HepG2 (cell line): ENCODE measurements around the gene TXLNA. TPM values are rescaled to one million over a fixed set of nuclear protein-coding genes. Genes with fewer than 3 reads are reported as not detected.

Source experiments
- ADNP ChIP-seq: sonication (generic); formaldehyde crosslinking; IDR thresholded peaks from 2 replicates; pipeline ENCODE4 v1.4.0; 2020; ENCODE audit warnings: missing genetic modification reagents
- AHR ChIP-seq: IDR thresholded peaks from 2 replicates; pipeline ENCODE4 v1.6.1; 2018; ENCODE audit warnings: missing genetic modification reagents, missing compliant biosample characterization
- CBX5 ChIP-seq: sonication (generic); formaldehyde crosslinking; IDR thresholded peaks from 2 replicates; pipeline ENCODE4 v1.4.0; 2020; ENCODE audit warnings: missing genetic modification reagents, borderline replicate concordance
- GABPB1 ChIP-seq: IDR thresholded peaks from 2 replicates; pipeline ENCODE4 v1.6.1; 2016; ENCODE audit warnings: mild to moderate bottlenecking, missing genetic modification reagents, moderate library complexity, missing compliant biosample characterization
- GATAD1 ChIP-seq: IDR thresholded peaks from 2 replicates; pipeline ENCODE4 v1.6.1; 2016; ENCODE audit warnings: missing genetic modification reagents, missing compliant biosample characterization
- IKZF1 ChIP-seq: fragments of 450-650 bp; IDR thresholded peaks from 2 replicates; pipeline ENCODE4 v1.7.1; 2016
- MAFF ChIP-seq: IDR thresholded peaks from 2 replicates; pipeline ENCODE4 v1.6.1; 2011; ENCODE audit warnings: low read depth, low read length, improper control_type of control experiment
- MBD4 ChIP-seq: IDR thresholded peaks from 2 replicates; pipeline ENCODE4 v1.6.1; 2012; ENCODE audit warnings: low read length, inconsistent platforms, borderline replicate concordance
- PHF8 ChIP-seq: sonication (generic); formaldehyde crosslinking; IDR thresholded peaks from 2 replicates; pipeline ENCODE4 v1.5.0; 2020; ENCODE audit warnings: missing genetic modification reagents
- RBFOX2 ChIP-seq: fragments of 200-400 bp; formaldehyde crosslinking; IDR thresholded peaks from 2 replicates; pipeline ENCODE4 v1.6.1; 2017; ENCODE audit warnings: low read depth, mild to moderate bottlenecking, low read length
- SIX4 ChIP-seq: sonication (generic); formaldehyde crosslinking; IDR thresholded peaks from 2 replicates; pipeline ENCODE4 v1.4.0; 2020; ENCODE audit warnings: missing genetic modification reagents
- TSC22D2 ChIP-seq: sonication (generic); formaldehyde crosslinking; IDR thresholded peaks from 2 replicates; pipeline ENCODE4 v1.5.1; 2020; ENCODE audit warnings: missing genetic modification reagents, mild to moderate bottlenecking, borderline replicate concordance
- YEATS4 ChIP-seq: sonication (generic); formaldehyde crosslinking; IDR thresholded peaks from 2 replicates; pipeline ENCODE4 v1.4.0; 2020; ENCODE audit warnings: missing genetic modification reagents, borderline replicate concordance
- ZKSCAN1 ChIP-seq: fragments of 150-350 bp; IDR thresholded peaks from 2 replicates; pipeline ENCODE4 v1.6.1; 2014; ENCODE audit warnings: low read length
- ZNF337 ChIP-seq: sonication (generic); formaldehyde crosslinking; IDR thresholded peaks from 2 replicates; pipeline ENCODE4 v1.5.1; 2020; ENCODE audit warnings: missing genetic modification reagents, low read depth, mild to moderate bottlenecking, borderline replicate concordance
- ZNF605 ChIP-seq: sonication (generic); formaldehyde crosslinking; IDR thresholded peaks from 2 replicates; pipeline ENCODE4 v1.8.0; 2022; ENCODE audit warnings: mild to moderate bottlenecking, missing genetic modification reagents
- ZSCAN20 ChIP-seq: sonication (generic); formaldehyde crosslinking; IDR thresholded peaks from 2 replicates; pipeline ENCODE4 v1.4.0; 2020; ENCODE audit warnings: missing genetic modification reagents, mild to moderate bottlenecking, borderline replicate concordance
- polyA plus RNA-seq, 8 experiments: library from polyadenylated mRNA; depleted of rRNA in 3 of 8; stranded (reverse) in 7 of 8; unstranded in 1 of 8; fragments of >200 nt; fragmentation: Illumina TruSeq in 4 of 8; extraction: Trizol in 4 of 8; gene quantifications; 2 replicates each; pipeline versions ENCODE4 v1.2.1 to v1.2.3, GENCODE V29; 2011 to 2016; ENCODE audit warnings: low read depth in 4 of 8, missing spikeins in 1 of 8, mixed read lengths in 1 of 8; ENCODE audit not compliant: insufficient read depth in 1 of 8
- total RNA-seq, 5 experiments: library from RNA; depleted of rRNA; stranded (reverse); fragments of >200 nt; fragmentation: Illumina TruSeq; extraction: Trizol; gene quantifications; 2 replicates each; pipeline ENCODE4 v1.2.3, GENCODE V29; 2016; ENCODE audit warnings: low read depth in 1 of 5
- TF ChIP-seq, protein P1 (sequence below): sonication (generic); formaldehyde crosslinking; IDR thresholded peaks from 2 replicates; pipeline ENCODE4 v1.4.0; 2020; ENCODE audit warnings: mild to moderate bottlenecking, missing genetic modification reagents
- TF ChIP-seq, protein P2 (sequence below): sonication (generic); formaldehyde crosslinking; IDR thresholded peaks from 2 replicates; pipeline ENCODE4 v1.4.0; 2020; ENCODE audit warnings: mild to moderate bottlenecking, low read depth, missing genetic modification reagents
- TF ChIP-seq, protein P3 (sequence below), 2 experiments: sonication (generic) in 1 of 2; formaldehyde crosslinking in 1 of 2; IDR thresholded peaks; 2 replicates each; pipeline versions ENCODE4 v1.5.1 to v1.6.1; 2011 to 2020; ENCODE audit warnings: borderline replicate concordance in 1 of 2, low read depth in 1 of 2, low read length in 1 of 2, mild to moderate bottlenecking in 1 of 2, missing genetic modification reagents in 1 of 2, moderate library complexity in 1 of 2
- TF ChIP-seq, protein P4 (sequence below): sonication (generic); formaldehyde crosslinking; IDR thresholded peaks from 2 replicates; pipeline ENCODE4 v1.5.0; 2020; ENCODE audit warnings: missing genetic modification reagents
- TF ChIP-seq, protein P5 (sequence below): sonication (generic); formaldehyde crosslinking; IDR thresholded peaks from 2 replicates; pipeline ENCODE4 v1.4.0; 2020; ENCODE audit warnings: low read depth, mild to moderate bottlenecking, missing genetic modification reagents

TXLNA gene
- total and polyA plus RNA-seq, 2 of the 13 experiments (the other 11 are each of a cell fraction or from before 2014, with no cell fraction given), result 29.6 to 67.8 TPM

DNA sequence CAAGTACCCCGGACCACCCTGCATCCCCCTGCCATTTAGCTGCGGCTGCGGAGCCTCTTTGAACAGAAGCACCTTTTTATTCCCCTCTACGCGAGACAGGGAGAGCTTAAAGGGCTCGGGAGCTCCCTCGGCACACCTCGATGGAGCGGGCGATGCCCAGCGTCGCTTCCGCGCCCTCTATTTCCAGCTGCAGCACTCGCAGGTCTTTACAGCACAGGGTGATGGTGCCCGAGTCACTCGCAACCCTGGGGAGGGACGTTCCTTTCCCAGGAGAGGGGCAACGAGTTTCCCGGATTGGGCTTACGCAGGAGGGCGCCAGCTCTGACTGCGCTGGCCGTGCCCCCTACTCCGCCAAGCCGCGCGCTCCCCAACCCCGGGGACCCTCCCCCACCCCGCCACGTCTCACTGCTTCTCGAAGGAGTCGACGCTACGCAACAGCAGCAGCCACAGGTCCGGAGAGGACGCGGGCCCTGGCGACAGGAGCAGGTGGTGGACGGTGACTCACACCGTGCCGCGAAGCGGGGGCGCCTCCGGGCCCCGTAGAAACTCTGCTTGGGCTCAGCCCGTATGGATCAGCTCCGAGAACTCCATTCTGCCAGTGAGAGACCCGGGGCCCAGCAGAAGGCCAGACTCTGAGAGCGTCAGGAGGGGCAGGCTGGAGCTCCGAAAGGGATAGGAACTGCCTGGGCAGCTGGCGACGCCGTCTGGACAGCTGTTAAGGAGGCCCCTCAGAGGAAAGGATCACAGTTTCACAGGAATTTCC is 61.7 kb downstream of the TXLNA start (continued):
- TF ChIP-seq, protein P1, sequence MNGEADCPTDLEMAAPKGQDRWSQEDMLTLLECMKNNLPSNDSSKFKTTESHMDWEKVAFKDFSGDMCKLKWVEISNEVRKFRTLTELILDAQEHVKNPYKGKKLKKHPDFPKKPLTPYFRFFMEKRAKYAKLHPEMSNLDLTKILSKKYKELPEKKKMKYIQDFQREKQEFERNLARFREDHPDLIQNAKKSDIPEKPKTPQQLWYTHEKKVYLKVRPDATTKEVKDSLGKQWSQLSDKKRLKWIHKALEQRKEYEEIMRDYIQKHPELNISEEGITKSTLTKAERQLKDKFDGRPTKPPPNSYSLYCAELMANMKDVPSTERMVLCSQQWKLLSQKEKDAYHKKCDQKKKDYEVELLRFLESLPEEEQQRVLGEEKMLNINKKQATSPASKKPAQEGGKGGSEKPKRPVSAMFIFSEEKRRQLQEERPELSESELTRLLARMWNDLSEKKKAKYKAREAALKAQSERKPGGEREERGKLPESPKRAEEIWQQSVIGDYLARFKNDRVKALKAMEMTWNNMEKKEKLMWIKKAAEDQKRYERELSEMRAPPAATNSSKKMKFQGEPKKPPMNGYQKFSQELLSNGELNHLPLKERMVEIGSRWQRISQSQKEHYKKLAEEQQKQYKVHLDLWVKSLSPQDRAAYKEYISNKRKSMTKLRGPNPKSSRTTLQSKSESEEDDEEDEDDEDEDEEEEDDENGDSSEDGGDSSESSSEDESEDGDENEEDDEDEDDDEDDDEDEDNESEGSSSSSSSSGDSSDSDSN, result peak; percentile 55
- TF ChIP-seq, protein P2, sequence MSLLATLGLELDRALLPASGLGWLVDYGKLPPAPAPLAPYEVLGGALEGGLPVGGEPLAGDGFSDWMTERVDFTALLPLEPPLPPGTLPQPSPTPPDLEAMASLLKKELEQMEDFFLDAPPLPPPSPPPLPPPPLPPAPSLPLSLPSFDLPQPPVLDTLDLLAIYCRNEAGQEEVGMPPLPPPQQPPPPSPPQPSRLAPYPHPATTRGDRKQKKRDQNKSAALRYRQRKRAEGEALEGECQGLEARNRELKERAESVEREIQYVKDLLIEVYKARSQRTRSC (CRISPR knock-in tag), result no peak
- TF ChIP-seq, protein P3, sequence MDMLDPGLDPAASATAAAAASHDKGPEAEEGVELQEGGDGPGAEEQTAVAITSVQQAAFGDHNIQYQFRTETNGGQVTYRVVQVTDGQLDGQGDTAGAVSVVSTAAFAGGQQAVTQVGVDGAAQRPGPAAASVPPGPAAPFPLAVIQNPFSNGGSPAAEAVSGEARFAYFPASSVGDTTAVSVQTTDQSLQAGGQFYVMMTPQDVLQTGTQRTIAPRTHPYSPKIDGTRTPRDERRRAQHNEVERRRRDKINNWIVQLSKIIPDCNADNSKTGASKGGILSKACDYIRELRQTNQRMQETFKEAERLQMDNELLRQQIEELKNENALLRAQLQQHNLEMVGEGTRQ (IDR thresholded peaks at IDR 0.05; ENCODE audit: low read depth, low read length), result no peak
- TF ChIP-seq, protein P3 (CRISPR knock-in tag; IDR thresholded peaks at IDR 0.05; ENCODE audit: borderline replicate concordance), result no peak
- TF ChIP-seq, protein P4, sequence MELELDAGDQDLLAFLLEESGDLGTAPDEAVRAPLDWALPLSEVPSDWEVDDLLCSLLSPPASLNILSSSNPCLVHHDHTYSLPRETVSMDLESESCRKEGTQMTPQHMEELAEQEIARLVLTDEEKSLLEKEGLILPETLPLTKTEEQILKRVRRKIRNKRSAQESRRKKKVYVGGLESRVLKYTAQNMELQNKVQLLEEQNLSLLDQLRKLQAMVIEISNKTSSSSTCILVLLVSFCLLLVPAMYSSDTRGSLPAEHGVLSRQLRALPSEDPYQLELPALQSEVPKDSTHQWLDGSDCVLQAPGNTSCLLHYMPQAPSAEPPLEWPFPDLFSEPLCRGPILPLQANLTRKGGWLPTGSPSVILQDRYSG, result no peak
- TF ChIP-seq AHR, result no peak
- no peak for TF ChIP-seq SIX4 (CRISPR knock-in tag)
- 0 out of 2 replicates have a peak, but pooled peaks have one; percentile 33 for TF ChIP-seq RBFOX2
- TF ChIP-seq, protein P5, sequence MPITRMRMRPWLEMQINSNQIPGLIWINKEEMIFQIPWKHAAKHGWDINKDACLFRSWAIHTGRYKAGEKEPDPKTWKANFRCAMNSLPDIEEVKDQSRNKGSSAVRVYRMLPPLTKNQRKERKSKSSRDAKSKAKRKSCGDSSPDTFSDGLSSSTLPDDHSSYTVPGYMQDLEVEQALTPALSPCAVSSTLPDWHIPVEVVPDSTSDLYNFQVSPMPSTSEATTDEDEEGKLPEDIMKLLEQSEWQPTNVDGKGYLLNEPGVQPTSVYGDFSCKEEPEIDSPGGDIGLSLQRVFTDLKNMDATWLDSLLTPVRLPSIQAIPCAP (CRISPR knock-in tag), result peak; percentile 77; the same call in 1 of the 2 replicates
- TF ChIP-seq PHF8 (CRISPR knock-in tag), result peak; percentile 61; the same call in 1 of the 2 replicates
- no peak for TF ChIP-seq CBX5 (CRISPR knock-in tag)
- TF ChIP-seq ADNP (CRISPR knock-in tag), result no peak
- peak; percentile 77; the same call in 1 of the 2 replicates for TF ChIP-seq ZSCAN20 (CRISPR knock-in tag)
- TF ChIP-seq TSC22D2 (CRISPR knock-in tag), result 0 out of 2 replicates have a peak, but pooled peaks have one; percentile 55
- peak; percentile 38; the same call in 1 of the 2 replicates for TF ChIP-seq YEATS4 (CRISPR knock-in tag)
- TF ChIP-seq MBD4, result no peak
- no peak for TF ChIP-seq ZKSCAN1
- no peak for TF ChIP-seq ZNF605 (CRISPR knock-in tag)
- TF ChIP-seq ZNF337 (CRISPR knock-in tag), result no peak
- peak; percentile 63; the same call in 1 of the 2 replicates for TF ChIP-seq GABPB1
- TF ChIP-seq GATAD1 (CRISPR knock-in tag), result 0 out of 2 replicates have a peak, but pooled peaks have one; percentile 17
- no peak for TF ChIP-seq MAFF
- TF ChIP-seq IKZF1, result no peak
